Endothelial cell of umbilical vein (primary cell): ENCODE measurements around the gene FNIP1.
"Not testable (repeated sequence)": the region's sequence is repeated elsewhere in the genome, so short reads cannot be mapped to it uniquely, and the experiment has no call there.

Source experiments
- CTCF ChIP-seq, 2 donors: IDR thresholded peaks; 1 replicate in 1 of 2; 2 replicates in 1 of 2; pipeline ENCODE4 v1.5.1; 2011; ENCODE audit warnings: low read length in 2 of 2, mild to moderate bottlenecking in 2 of 2, moderate library complexity in 2 of 2, control low read depth in 1 of 2, inconsistent platforms in 1 of 2, low read depth in 1 of 2; ENCODE audit not compliant: insufficient read depth in 1 of 2; ENCODE audit errors: extremely low read depth in 1 of 2
- EZH2 ChIP-seq: IDR thresholded peaks from 2 replicates; pipeline ENCODE4 v1.6.1; 2012; ENCODE audit warnings: borderline replicate concordance, low read depth, mild to moderate bottlenecking, moderate library complexity, low read length, inconsistent platforms; ENCODE audit not compliant: severe bottlenecking
- FOS ChIP-seq: IDR thresholded peaks from 2 replicates; pipeline ENCODE4 v1.6.1; 2011; ENCODE audit warnings: mild to moderate bottlenecking, low read length, moderate library complexity, borderline replicate concordance; ENCODE audit not compliant: insufficient read depth
- GATA2 ChIP-seq: IDR thresholded peaks from 2 replicates; pipeline ENCODE4 v1.7.0; 2011; ENCODE audit warnings: low read depth, mild to moderate bottlenecking, moderate library complexity, mixed read lengths, low read length; ENCODE audit not compliant: insufficient read length, insufficient read depth
- JUN ChIP-seq: IDR thresholded peaks from 2 replicates; pipeline ENCODE4 v1.6.1; 2011; ENCODE audit warnings: borderline replicate concordance, low read depth; ENCODE audit not compliant: insufficient read length, insufficient read depth
- MAX ChIP-seq: IDR thresholded peaks from 2 replicates; pipeline ENCODE4 v1.6.1; 2011; ENCODE audit not compliant: insufficient read depth, insufficient read length
- MYC ChIP-seq: IDR thresholded peaks from one replicate; pipeline ENCODE4 v1.6.1; 2011; ENCODE audit warnings: mild to moderate bottlenecking, low read depth, low read length
- POLR2A ChIP-seq: IDR thresholded peaks from 2 replicates; pipeline ENCODE4 v1.6.1; 2012; ENCODE audit warnings: low read depth, mild to moderate bottlenecking, control low read depth, low read length
- POLR2AphosphoS5 ChIP-seq: IDR thresholded peaks from 2 replicates; pipeline ENCODE4 v1.6.1; 2012; ENCODE audit warnings: low read depth, mild to moderate bottlenecking, control low read depth, low read length, moderate library complexity; ENCODE audit not compliant: insufficient read depth

- TF ChIP-seq EZH2; POLR2AphosphoS5; POLR2A; FOS; MAX; JUN; CTCF (IDR thresholded peaks at IDR 0.05; ENCODE audit: extremely low read depth in 1 of 2, insufficient read depth in 1 of 2, low read depth in 1 of 2, low read length in 2 of 2); MYC; GATA2: not testable (repeated sequence)
These were observed 61.9 kb downstream of the FNIP1 start for GRCh38 chr5:131734939-131735338.
